SH-SY5Y (cell line): ENCODE data around the gene CERS1.

Experiments
- GATA2 ChIP-seq: IDR thresholded peaks from 2 replicates; pipeline ENCODE4 v1.6.1; 2011; ENCODE audit warnings: mild to moderate bottlenecking, low read depth, low read length
- GATA3 ChIP-seq: IDR thresholded peaks from 2 replicates; pipeline ENCODE4 v1.6.1; 2011; ENCODE audit warnings: low read depth, mild to moderate bottlenecking, low read length, moderate library complexity

Gene CERS1

DNA sequence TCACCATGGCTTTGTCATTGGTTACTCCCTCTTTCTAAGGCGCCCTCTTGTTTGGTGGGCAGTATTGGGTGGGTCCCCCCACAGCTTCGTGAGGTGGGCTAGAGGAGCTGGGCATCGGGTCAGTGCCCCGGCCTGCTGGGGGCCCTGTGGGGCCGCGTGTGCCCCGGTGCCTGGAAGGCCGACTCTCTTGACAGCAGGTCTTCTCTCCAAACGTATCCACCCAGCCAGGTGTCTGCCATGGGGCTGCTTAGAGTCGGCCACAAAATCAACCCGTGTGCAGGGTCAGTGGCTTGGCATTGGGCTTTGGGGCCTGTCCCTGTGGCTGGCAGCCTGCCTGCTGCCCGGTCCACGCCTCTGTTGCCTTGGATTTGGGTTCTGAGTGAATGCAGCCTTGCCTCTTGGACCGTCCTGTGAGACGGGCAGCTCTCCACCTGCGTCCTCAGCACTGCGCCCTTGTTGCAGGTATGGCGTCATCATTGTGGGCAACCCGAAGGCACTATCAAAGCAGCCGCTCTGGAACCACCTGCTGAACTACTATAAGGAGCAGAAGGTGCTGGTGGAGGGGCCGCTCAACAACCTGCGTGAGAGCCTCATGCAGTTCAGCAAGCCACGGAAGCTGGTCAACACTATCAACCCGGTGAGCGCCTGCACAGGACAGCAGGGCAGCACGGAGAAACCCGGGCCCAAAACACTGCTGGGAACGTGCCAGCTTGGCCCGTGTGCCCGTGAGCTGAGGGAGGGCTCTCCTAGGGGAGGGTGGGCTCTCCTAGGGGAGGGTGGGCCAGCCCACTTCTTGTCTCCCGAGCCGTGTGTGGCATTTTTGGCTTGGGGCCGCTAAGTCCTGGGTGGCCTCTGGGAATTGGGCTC, 32.7 kb downstream of the CERS1 start:
- TF ChIP-seq GATA3 (no peak), GATA2 (no peak)

DNA sequence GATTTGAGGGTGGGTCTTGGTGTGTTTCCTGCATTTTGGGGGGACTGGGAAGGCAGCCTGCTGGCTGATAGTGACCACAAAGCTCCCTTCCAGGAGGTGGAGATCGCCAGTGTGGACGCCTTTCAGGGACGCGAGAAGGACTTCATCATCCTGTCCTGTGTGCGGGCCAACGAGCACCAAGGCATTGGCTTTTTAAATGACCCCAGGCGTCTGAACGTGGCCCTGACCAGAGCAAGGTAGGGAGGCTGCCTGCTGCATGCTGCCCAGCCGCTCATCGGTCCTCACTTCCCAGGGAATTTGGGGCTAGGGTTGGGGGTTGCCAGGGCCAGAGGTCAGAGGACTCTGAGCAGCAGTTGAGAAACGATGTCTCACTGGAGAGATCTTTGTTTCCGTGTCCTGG, 34.0 kb downstream of the CERS1 start:
- TF ChIP-seq GATA3 (no peak), GATA2 (no peak)

DNA sequence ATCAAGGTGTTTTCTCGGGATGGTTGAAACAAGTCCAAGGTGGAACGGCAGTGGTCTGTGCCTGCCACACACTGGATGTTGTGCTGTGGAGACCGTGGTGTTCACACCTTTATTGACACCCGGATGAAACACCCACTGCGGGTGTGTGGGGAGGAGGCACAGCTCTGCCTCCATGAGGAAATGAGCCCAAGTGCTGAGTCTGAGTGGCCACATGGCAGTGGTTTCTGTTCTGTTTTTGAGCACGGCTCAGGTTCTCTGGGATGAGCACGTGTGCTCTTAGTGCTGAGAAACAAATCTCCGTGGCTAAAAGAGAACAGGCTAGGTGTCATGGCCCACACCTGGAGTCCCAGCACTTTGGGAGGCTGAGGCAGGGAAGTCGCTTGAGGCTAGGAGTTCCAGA, 34.7 kb downstream of the CERS1 start:
- no peak for TF ChIP-seq GATA2
- TF ChIP-seq GATA3, result no peak

DNA sequence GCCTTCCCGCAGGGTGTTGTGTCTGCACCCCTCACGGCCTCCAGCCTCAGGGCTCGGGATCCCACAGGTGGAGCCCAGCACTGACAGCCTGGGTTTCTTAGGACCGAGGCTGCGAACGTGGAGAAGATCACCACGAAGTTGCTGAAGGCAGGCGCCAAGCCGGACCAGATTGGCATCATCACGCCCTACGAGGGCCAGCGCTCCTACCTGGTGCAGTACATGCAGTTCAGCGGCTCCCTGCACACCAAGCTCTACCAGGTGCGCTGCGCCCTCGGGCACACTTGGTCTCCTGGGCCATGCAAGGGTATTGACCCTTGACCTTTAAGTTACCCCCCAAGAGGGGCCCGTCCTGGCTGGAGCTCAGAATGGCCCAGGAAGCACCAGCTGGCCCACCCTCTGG, 35.2 kb downstream of the CERS1 start:
- no peak for TF ChIP-seq GATA3
- no peak for TF ChIP-seq GATA2

DNA sequence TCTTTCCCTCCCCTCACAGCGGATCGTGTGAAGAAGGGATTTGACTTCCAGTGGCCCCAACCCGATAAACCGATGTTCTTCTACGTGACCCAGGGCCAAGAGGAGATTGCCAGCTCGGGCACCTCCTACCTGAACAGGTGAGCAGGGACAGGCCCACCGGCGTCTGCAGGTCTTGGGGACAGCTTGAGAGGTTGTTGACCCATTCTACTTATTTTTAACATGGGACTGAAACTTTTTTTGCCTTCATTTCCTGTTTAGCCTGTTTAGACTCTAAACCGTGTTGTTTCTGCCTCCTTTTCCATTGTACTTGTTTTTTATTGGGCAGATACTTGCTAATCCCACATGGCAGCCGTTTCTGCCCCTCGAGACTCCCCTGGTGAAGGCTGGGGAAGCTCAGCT, 35.7 kb downstream of the CERS1 start:
- no peak for TF ChIP-seq GATA2
- no peak for TF ChIP-seq GATA3

DNA sequence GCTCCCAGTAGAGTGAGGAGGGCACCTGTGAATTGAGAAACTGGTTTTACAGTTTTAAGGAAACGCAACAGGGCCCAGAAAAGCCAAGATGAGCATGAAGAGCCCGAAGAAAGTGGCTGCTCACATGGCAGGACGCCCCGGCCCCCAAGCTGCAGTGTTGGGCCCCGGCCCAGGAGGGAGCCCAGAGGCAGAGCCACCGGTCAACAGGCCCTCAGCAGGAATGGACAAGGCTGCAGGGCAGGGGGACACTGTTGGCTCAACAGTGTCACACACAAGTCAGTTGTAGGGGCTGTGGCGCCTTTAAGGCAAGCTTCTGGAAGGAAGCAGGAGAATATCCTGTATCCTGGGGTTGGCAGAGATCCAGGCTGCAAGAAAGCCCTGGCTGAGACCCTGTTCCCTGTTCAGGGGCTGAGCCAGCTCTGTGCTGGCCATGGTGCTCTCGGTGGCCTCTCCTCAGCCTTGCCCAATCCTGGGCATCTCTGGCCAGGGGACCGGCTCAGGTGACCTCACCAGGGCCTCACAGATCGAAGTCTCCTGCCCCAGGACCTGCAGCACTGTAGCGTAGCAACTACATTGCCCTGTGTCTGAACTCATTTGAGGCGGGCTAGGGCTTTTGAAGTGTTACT, 36.2 kb downstream of the CERS1 start:
- no peak for TF ChIP-seq GATA3
- TF ChIP-seq GATA2, result no peak

DNA sequence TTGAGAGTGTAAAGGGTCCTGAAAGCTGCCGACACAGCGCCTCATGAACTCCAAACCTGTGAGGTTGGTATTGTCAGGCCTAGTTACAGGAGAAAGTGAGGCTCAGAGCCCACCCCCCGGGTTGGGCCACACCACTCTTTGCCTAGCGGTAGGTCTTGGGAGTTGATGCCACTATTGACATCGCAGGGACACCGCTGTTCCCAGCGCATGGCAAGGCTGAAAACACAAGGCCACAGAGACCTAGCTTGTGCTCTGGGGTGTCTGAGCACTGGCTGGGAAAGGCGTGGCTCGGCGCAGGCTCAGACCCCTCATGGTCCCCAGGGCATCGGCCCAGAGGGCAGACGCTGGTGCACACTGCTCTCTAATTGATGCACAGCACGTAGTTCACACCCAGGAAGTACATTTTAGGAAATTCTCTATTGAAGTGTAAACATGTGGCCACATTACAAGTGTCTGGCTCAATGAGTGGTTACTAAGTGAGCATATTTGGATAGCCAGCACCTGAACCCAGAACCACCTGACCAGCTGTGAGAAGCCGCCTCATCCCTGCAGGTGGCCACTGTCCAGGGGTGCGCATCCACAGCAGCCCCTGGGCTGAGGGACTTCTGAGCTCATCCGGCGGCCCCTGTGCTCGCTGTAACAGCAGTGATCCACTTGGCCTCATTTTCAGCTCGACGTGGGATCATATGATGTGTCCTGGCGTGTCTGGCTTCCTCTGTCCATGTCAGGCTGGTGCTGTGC, 36.9 kb downstream of the CERS1 start:
- TF ChIP-seq GATA3 (no peak), GATA2 (no peak)

DNA sequence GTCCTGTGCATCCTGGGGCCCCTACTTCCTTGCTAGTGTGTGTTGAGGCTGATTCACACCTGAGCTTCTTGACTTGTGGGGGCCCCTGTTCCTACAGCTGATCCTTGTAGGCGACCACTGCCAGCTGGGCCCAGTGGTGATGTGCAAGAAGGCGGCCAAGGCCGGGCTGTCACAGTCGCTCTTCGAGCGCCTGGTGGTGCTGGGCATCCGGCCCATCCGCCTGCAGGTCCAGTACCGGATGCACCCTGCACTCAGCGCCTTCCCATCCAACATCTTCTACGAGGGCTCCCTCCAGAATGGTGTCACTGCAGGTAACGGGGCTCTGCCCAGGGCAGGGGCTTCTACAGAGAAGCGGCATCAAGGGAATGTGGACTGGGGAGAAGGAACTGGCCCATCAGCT, 38.7 kb downstream of the CERS1 start:
- TF ChIP-seq GATA3, result no peak
- no peak for TF ChIP-seq GATA2

DNA sequence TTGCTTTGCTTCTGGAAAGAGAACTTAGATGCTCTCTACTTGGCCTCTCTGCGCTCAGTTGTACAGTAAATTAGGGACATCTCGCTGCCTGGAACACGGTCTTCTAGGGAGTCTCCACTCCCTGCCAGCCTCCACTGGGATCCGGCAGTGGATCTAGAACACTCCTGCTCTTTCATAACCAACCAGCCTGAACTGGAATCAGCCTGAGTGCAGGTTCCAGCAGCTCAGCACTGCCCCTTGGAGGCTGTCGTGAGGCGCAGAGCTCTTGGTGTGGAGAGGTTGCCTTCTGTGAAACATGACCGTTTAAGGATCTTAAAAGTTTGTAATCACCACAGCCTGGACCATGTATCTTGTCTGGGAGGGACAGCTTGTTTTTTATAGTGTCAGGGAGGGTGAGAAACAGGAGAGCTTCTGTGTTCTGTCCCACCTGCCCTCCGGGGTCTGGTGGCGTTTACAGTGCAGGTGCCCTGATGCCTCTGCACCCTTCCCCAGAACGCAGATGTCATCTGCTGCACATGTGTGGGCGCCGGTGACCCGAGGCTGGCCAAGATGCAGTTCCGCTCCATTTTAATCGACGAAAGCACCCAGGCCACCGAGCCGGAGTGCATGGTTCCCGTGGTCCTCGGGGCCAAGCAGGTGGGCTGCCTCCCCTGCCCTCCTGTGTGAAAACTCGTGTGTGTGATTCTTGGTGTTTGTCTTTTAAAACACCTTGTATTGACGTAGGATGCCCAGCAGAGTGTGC, 39.4 kb downstream of the CERS1 start:
- TF ChIP-seq GATA3, result no peak

DNA sequence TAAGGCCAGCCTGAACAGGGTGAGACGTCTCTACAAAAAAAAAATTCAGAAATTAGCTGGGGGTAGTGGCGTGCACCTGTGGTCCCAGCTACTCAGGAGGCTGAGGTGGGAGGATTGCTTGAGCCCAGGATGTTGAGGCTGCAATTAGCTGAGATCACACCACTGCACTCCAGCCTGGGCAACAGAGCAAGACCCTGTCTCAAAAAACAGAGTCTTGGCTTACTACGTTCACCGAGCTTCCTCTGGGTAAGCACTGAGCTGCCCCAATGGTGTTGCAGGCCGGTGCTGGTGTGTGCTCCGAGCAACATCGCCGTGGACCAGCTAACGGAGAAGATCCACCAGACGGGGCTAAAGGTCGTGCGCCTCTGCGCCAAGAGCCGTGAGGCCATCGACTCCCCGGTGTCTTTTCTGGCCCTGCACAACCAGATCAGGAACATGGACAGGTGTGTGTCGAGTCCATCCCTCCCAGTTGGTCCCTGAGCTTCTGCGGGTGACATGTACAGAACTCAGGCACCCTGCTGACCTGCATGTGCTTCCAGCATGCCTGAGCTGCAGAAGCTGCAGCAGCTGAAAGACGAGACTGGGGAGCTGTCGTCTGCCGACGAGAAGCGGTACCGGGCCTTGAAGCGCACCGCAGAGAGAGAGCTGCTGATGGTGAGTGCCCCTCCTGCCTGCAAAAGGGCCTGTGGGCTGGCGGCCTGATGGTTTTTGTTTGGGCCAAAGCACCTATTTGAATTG, 40.1 kb downstream of the CERS1 start:
- TF ChIP-seq GATA2 (no peak), GATA3 (no peak)

DNA sequence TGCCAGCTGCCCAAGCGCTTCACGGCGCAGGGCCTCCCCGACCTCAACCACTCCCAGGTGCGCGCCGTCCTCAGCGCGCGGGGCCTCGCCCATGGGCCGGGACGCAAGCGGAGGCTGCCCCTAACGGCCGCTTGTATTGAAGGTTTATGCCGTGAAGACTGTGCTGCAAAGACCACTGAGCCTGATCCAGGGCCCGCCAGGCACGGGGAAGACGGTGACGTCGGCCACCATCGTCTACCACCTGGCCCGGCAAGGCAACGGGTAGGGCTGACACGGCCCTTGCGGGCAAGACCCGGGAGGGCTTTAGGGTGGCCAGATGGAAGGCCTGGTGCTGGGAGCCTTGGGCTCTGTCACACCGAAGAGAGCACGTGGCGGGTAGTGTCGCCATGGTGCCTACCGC, 41.0 kb downstream of the CERS1 start:
- TF ChIP-seq GATA2 (no peak), GATA3 (no peak)

DNA sequence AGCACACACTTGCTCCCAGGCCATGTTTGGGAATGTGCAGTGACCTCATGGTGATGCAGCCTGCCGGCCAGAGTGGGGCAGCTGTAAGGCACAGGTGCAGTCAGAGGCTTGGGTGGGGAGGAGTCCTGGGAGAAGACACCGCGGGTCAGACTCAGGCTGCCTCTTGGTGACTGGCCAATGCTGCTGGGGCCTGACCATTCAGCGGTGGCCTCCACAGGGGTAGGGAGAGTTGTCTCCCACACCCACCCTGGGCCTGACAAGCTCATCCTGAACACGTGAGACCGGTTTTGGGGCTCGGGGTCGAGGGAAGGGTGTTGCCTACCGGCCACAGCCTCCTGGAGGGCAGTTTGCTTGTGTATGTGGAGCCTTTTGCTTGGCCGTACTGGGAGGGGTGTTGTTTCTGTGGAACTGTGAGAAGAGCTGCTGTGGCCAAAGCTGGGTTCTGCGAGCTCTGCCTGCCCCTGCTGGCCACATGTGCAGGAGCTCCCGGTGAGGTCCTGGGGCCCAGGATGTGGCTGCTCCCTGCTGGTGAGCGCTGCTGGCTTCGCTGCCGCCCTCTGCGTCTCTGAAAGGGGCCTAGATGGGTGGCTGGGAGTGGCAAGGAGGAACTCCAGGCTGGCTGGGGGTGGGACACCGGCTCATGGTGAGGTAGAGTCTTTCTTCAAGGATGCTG, 42.1 kb downstream of the CERS1 start:
- TF ChIP-seq GATA2 (no peak), GATA3 (no peak)

DNA sequence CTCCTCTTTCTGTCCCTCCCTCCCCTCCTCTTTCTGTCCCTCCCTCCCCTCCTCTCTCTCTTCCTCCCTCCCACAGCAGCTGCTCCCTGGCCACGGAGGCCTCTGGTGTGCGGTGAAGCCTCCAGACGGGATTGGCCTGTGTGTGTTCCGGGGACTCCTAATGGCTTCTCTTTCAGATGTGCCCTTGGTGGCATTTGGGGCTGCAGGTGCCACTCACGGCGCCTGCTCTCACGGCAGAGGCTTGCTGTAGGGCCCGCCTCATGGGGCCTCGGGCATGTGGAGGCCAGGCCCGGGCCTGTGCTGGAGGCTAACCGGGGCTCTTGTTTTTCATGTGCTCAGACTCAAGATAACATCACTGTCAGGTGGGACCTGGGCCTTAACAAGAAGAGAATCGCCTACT, 43.3 kb downstream of the CERS1 start:
- TF ChIP-seq GATA2 (no peak), GATA3 (no peak)
